ACC112 (cell line): ENCODE results near the gene EIPR1.
"Not testable (repeated sequence)": the region's sequence is repeated elsewhere in the genome, so short reads cannot be mapped to it uniquely, and the experiment has no call there.

ENCODE experiments used
- H2AFZ ChIP-seq: fragments of 200-600 bp; sonication (generic); one replicate; pipeline ENCODE4 v1.6.0; 2017; ENCODE audit warnings: antibody characterized with exemption, low read length; ENCODE audit not compliant: unreplicated experiment
- H3K27ac ChIP-seq: fragments of 200-600 bp; sonication (generic); 2 replicates; pipeline ENCODE4 v1.5.1; 2014; ENCODE audit warnings: low read depth, mild to moderate bottlenecking, antibody characterized with exemption, low read length, moderate library complexity
- H3K27me3 ChIP-seq: fragments of 200-600 bp; sonication (generic); 2 replicates; pipeline ENCODE4 v1.6.1; 2014; ENCODE audit warnings: mild to moderate bottlenecking, antibody characterized with exemption, low read length, moderate library complexity, mixed read lengths; ENCODE audit not compliant: insufficient read depth
- H3K36me3 ChIP-seq: fragments of 200-600 bp; sonication (generic); 2 replicates; pipeline ENCODE4 v1.6.1; 2016; ENCODE audit warnings: mild to moderate bottlenecking, antibody characterized with exemption, low read length, moderate library complexity, mixed read lengths; ENCODE audit not compliant: insufficient read depth
- H3K4me1 ChIP-seq: fragments of 200-600 bp; sonication (generic); one replicate; pipeline ENCODE4 v1.6.1; 2016; ENCODE audit warnings: low read length, mixed read lengths; ENCODE audit not compliant: insufficient read depth, unreplicated experiment, control insufficient read depth
- H3K4me3 ChIP-seq: fragments of 200-600 bp; sonication (generic); 2 replicates; pipeline ENCODE4 v1.5.1; 2014; ENCODE audit warnings: mild to moderate bottlenecking, low read depth, low read length
- H3K79me2 ChIP-seq: fragments of 200-600 bp; sonication (generic); one replicate; pipeline ENCODE4 v1.6.0; 2016; ENCODE audit warnings: low read length; ENCODE audit not compliant: control insufficient read depth, unreplicated experiment, insufficient read depth

The EIPR1 gene

DNA sequence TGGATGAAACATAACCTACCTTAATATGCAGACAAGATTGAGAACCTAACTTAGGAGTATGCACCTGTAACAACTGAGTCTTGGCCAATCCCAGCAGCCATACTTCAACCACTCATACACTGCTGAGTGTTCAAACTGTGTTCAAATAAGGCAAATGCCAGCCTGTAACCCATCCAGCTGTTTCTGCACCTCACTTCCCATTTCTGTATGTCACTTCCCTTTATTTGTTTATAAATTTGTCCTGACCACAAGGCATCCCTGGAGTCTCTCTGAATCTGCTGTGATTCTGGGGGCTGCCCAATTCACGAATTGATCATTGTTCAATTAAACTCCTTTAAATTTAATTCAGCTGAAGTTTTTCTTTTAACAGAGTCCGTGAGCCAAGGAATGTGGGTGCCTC lies 20.2 kb downstream of the EIPR1 start:
- H3K4me3 ChIP-seq, H3K4me1 ChIP-seq, H2AFZ ChIP-seq, H3K27ac ChIP-seq, H3K27me3 ChIP-seq: not testable (repeated sequence)
- Histone ChIP-seq H3K79me2 (peaks cover 25% of the 10 kb centered on the region), H3K36me3 (peaks cover 11% of the 10 kb centered on the region)

DNA sequence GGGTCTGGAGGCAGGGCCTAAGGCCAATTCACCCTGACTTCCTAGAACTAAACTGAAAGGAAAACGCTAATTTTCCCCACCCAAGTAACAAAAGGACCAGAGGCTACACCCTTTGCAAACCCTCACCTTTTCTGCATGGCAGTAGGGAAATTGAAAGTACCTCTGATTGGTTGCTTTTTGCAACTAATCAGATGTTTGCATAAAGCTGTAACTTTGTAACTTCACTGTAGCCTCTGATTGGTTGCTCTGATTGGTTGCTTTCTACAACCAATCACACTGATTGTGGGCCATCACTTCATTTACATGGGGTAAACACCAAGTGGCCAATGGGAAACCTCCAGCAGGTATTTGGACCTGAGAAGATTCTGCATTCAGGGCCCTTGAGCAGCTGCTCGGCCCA lies 20.8 kb downstream of the EIPR1 start:
- H3K79me2 ChIP-seq: peaks cover 25% of the 10 kb centered on the region

DNA sequence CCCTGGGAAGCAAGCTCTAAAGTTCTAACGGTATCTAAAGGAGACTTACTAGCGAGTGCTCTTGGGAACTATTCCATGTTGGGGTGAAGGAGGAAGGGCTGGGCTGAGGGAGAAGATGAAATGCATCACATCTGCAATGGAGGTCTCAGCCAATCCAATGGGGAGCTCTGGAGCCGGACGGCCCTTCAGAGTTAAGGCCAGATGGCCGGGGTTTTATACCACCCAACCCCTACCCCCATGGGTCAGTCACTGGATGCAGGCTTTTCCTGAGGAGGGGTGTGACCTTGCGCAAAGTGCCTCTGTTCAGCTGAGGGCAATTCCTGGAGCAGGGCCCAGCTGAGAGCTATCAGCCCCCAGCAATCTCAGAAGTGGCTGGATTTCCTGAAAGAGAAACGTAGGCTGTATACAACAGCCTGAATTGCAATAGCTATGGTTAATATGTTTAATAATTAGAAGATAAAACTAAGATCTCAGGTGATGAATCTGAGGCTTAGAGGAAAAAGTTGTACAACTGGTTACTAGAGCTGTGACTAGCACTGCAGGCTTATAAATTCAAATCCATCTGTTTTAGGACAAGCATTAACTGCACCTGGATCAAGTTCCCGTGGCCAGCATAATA lies 21.6 kb downstream of the EIPR1 start:
- peaks cover 16% of the 10 kb centered on the region for H3K36me3 ChIP-seq
- no peak overlapping the region for H3K4me3 ChIP-seq
- no peak overlapping the region for H2AFZ ChIP-seq
- peaks cover 23% of the 10 kb centered on the region for H3K79me2 ChIP-seq
- no peak overlapping the region for H3K27ac ChIP-seq
- H3K4me1 ChIP-seq: no peaks in the 10 kb centered on the region
- no peaks in the 10 kb centered on the region for H3K27me3 ChIP-seq

More for the DNA sequence above, 20.8 kb downstream of the EIPR1 start:
- H3K36me3 ChIP-seq: peaks cover 13% of the 10 kb centered on the region
- no peak overlapping the region for H3K27ac ChIP-seq
- no peaks in the 10 kb centered on the region for H3K27me3 ChIP-seq
- no peak overlapping the region for H2AFZ ChIP-seq
- H3K4me1 ChIP-seq: no peaks in the 10 kb centered on the region
- H3K4me3 ChIP-seq: no peak overlapping the region

DNA sequence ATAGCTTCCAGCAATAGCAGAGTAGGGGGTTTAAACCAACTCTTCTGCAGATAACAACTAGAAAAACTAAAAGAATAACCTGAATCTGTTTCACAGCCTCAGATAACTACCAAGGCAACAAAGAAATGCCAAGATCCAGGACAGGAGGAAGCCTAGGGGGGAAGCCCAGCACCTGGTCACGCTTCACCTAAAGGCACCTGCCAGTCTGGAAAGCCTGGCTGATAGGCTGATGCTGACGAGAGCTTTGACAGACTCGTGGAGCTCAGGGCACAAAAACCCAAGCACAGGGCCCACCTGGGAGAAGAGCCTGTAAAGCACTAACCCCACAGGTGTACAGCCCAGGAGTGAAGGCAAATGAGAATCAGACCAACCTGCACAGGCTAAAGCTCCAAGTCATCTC lies 22.6 kb downstream of the EIPR1 start:
- H3K36me3 ChIP-seq: peaks cover 16% of the 10 kb centered on the region
- no peaks in the 10 kb centered on the region for H3K4me1 ChIP-seq

DNA sequence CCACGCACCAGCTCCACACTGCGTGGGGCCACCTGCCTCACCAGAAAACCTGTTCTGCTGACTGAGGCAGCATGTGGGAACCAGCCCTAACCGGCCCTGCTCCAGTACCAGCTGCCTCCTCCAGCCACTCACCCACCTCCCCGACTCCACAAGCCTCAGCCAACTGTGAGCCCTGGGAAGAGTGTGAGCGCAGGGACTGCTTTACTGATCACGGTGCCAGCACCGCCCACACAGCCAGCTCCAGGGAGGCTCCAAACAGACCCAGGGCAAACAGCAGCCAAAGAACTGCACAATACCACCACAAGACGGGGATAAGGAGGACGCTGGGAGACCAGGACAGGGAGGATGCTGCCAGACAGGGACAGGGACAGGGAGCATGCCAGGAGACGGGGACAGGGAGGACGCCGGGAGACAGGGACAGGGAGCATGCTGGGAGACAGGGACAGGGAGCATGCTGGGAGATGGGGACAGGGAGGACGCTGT lies 28.4 kb downstream of the EIPR1 start:
- Histone ChIP-seq H3K4me1 (no peaks in the 10 kb centered on the region), H3K79me2 (no peaks in the 10 kb centered on the region), H2AFZ (no peak overlapping the region), H3K4me3 (no peak overlapping the region), H3K36me3 (peaks cover 16% of the 10 kb centered on the region), H3K27me3 (no peaks in the 10 kb centered on the region), H3K27ac (no peak overlapping the region)

More for the DNA sequence above, 22.6 kb downstream of the EIPR1 start:
- Histone ChIP-seq H3K4me3 (no peak overlapping the region), H3K27me3 (no peaks in the 10 kb centered on the region), H2AFZ (no peak overlapping the region), H3K27ac (no peak overlapping the region), H3K79me2 (peaks cover 20% of the 10 kb centered on the region)

DNA sequence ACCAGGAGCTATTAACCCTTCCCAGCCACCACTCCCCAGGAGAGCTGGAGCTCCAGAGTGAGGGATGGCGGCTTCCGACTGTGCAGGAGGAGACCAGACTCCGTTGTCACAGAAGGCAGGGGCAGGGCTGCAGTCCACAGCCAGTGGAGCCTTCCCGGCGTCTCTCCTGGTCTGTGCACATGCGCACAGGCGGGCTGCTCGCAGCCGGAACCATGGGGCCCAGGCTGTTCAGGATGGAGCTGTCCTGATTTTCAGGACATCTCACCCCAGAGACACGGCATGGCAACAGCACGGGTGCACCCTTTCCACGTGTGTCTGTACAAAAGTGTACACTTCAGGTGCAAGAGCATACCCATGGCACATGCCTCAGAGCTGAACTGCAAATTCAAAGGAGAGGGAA lies 28.9 kb downstream of the EIPR1 start:
- no peaks in the 10 kb centered on the region for H3K4me1 ChIP-seq
- no peaks in the 10 kb centered on the region for H3K79me2 ChIP-seq
- H3K36me3 ChIP-seq: peaks cover 14% of the 10 kb centered on the region
- H3K27ac ChIP-seq: no peak overlapping the region
- H3K4me3 ChIP-seq: no peak overlapping the region
- H3K27me3 ChIP-seq: no peaks in the 10 kb centered on the region
- no peak overlapping the region for H2AFZ ChIP-seq

DNA sequence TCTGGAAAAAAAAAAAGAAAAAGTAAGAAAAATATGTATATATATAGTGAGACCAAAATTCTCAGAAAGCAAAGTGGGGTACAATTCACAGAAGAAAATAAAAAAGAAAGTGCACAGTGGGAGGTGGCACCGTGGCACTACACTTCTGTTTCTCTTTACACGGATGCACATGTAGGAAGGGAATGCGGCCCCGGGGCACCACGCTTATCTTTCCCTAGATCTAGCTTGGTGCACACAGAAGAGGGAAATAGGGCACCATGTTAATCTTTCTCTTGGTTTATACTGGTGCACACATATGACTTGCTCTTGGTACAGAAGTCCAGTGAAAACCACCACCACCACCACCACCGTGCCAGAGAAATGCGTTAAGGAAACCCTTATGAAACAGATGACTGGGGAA lies 32.0 kb downstream of the EIPR1 start:
- H3K36me3 ChIP-seq: no peaks in the 10 kb centered on the region; the same call in 1 of the 2 replicates
- H3K4me1 ChIP-seq: no peaks in the 10 kb centered on the region
- no peak overlapping the region for H3K27ac ChIP-seq
- no peaks in the 10 kb centered on the region for H3K27me3 ChIP-seq
- H3K4me3 ChIP-seq: no peak overlapping the region
- no peaks in the 10 kb centered on the region for H3K79me2 ChIP-seq
- H2AFZ ChIP-seq: no peak overlapping the region

DNA sequence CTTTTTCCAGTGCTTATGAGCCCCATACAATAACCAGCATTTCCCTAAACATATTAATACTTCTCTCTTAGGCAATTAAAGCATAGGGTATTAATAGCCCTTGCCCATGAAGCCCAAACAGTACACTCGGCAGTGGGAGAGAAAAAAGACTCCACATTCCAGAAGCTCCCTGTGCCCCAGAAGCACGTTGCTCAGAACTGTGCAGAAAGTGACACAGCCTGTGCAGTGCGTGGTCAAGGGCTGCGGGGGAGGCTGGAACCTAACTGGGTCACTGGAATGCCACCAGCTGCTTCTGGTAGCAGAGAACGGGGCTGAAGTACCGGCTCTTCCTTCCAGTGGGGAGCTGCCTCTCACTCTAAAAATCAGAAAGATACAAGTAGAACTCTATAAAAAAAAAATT lies 32.7 kb downstream of the EIPR1 start:
- no peaks in the 10 kb centered on the region for H3K36me3 ChIP-seq
- no peaks in the 10 kb centered on the region for H3K27me3 ChIP-seq
- H3K79me2 ChIP-seq: no peaks in the 10 kb centered on the region
- H3K27ac ChIP-seq: no peak overlapping the region
- no peak overlapping the region for H3K4me3 ChIP-seq
- no peaks in the 10 kb centered on the region for H3K4me1 ChIP-seq
- H2AFZ ChIP-seq: no peak overlapping the region

DNA sequence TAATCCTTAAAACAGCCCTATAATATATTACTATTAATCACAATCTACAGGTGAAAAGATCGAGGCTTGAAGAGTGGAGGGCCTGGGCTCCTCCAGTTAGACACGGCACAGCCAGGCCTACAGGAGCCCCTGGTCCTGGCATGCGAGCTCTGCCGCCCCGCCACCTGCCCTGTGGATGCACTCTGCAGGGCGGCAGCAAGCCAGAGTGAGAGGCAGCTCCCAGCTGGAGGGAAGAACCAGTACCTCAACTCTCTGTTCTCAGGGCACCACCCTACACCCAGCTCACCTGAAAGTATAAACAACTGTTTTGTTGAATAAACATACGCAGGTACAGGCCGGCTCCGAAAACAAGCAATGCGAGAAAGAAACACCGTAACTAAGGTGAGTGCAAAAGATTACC lies 34.6 kb downstream of the EIPR1 start:
- H3K4me1 ChIP-seq: no peaks in the 10 kb centered on the region
- no peaks in the 10 kb centered on the region for H3K27me3 ChIP-seq
- H3K27ac ChIP-seq: no peak overlapping the region
- no peaks in the 10 kb centered on the region for H3K36me3 ChIP-seq
- H3K79me2 ChIP-seq: no peaks in the 10 kb centered on the region
- no peak overlapping the region for H2AFZ ChIP-seq
- no peak overlapping the region for H3K4me3 ChIP-seq

DNA sequence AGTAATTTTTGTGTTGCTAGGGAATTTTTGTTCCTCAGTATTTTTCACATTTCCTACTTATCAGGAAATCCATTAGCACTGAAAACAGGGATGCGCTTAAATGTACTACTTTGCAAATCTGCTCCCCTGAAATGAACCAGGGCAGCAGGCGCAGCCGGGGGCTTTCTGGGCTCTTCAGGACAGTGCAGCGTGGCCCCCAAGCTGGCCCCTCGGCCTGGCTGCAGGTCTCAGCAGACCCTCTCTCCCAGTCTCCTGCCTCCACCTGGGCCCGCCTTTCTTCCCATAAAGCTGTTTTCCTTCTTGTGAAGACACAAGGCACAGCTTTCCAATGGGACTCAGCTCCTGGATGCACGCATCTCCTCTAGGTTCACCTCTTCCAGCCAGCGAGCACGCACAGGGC lies 35.3 kb downstream of the EIPR1 start:
- H3K79me2 ChIP-seq: no peaks in the 10 kb centered on the region
- no peaks in the 10 kb centered on the region for H3K4me1 ChIP-seq
- no peak overlapping the region for H3K4me3 ChIP-seq
- H3K27ac ChIP-seq: no peak overlapping the region
- H3K36me3 ChIP-seq: no peaks in the 10 kb centered on the region
- H3K27me3 ChIP-seq: no peaks in the 10 kb centered on the region
- no peak overlapping the region for H2AFZ ChIP-seq

DNA sequence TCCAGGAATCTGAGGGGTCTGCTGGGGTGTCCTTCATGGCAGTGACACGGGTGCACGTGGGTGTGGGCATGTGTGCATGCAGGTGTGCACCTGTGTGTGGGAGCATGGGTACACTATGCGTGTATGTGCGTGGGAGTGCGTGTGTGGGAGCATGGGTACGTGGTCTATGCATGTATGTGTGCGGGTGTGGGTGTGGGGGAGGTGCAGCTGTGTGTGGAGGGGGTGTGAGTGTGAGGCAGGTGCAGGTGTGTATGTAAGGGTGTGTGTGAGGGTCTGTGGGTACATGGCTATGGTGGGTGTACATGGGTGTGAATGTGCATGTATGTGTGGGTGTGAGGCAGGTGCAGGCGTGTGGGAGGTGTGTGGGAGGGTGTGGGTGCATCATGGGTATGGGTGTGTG lies 36.3 kb downstream of the EIPR1 start:
- Histone ChIP-seq H3K27ac (no peak overlapping the region), H3K27me3 (no peaks in the 10 kb centered on the region), H2AFZ (no peak overlapping the region), H3K36me3 (no peaks in the 10 kb centered on the region), H3K4me3 (no peak overlapping the region), H3K79me2 (no peaks in the 10 kb centered on the region), H3K4me1 (no peaks in the 10 kb centered on the region)
